IPS-NIHi7 (cell line): ENCODE data around the gene PLAGL2.
"Not testable (repeated sequence)": the region's sequence is repeated elsewhere in the genome, so short reads cannot be mapped to it uniquely, and the experiment has no call there.

Source experiments
- DNase-seq: peaks from one replicate; pipeline ENCODE4 v3.0.0; 2012; ENCODE audit warnings: mixed read lengths; ENCODE audit errors: extremely low spot score

PLAGL2 gene

GRCh38 chr20:32207626-32208498, at the start of gene PLAGL2, which contains the start of gene POFUT1:
Gene PLAGL2, minus strand, starts transcription at chr20:32207743. Its CDS starts 5,565 bp downstream, at chr20:32202178.
Gene POFUT1, plus strand, starts transcription at chr20:32207880. Its CDS starts 62 bp downstream, at chr20:32207942.
- DNase-seq = peak; percentile 100

- no peak for DNase-seq
Measured at GRCh38 chr20:32252189-32252588, 44.6 kb upstream of the PLAGL2 start.

- DNase-seq = no peak
Measured at GRCh38 chr20:32251470-32251869, 43.9 kb upstream of the PLAGL2 start.

GRCh38 chr20:32249030-32249738, 41.6 kb upstream of the PLAGL2 start:
- DNase-seq = no peak

- no peak for DNase-seq
Measured at GRCh38 chr20:32248043-32248442, 40.5 kb upstream of the PLAGL2 start.

GRCh38 chr20:32246208-32246607, 38.7 kb upstream of the PLAGL2 start:
- DNase-seq = not testable (repeated sequence)

- no peak for DNase-seq
Measured at GRCh38 chr20:32244959-32245358, 37.4 kb upstream of the PLAGL2 start.

- no peak for DNase-seq
Measured at GRCh38 chr20:32244150-32244823, 36.7 kb upstream of the PLAGL2 start.

GRCh38 chr20:32241807-32242206, 34.3 kb upstream of the PLAGL2 start:
- no peak for DNase-seq

- peak; percentile 38 for DNase-seq
Measured at GRCh38 chr20:32240205-32240604, 32.7 kb upstream of the PLAGL2 start.

GRCh38 chr20:32238483-32239425, 31.2 kb upstream of the PLAGL2 start:
- no peak for DNase-seq

GRCh38 chr20:32237419-32237818, 29.9 kb upstream of the PLAGL2 start:
- DNase-seq = no peak

- DNase-seq = no peak
Measured at GRCh38 chr20:32236819-32237218, 29.3 kb upstream of the PLAGL2 start.

GRCh38 chr20:32236048-32236533, 28.5 kb upstream of the PLAGL2 start:
- no peak for DNase-seq

GRCh38 chr20:32235331-32236047, 27.9 kb upstream of the PLAGL2 start:
- DNase-seq = no peak

- no peak for DNase-seq
Measured at GRCh38 chr20:32234135-32234808, 26.7 kb upstream of the PLAGL2 start.

GRCh38 chr20:32233286-32233685, 25.7 kb upstream of the PLAGL2 start:
- no peak for DNase-seq

GRCh38 chr20:32232326-32232886, 24.9 kb upstream of the PLAGL2 start:
- DNase-seq = no peak

GRCh38 chr20:32231847-32232246, 24.3 kb upstream of the PLAGL2 start:
- DNase-seq = no peak
